ENCODE results near the gene TRIO. TPM values are rescaled to one million over a fixed set of nuclear protein-coding genes. Genes with fewer than 3 reads are reported as not detected.

The TRIO gene
- total and polyA plus RNA-seq, 2 donors = 35.8 to 233 TPM

GRCh38 chr5:14356305-14356704 lies 213.2 kb downstream of the TRIO start:
- Histone ChIP-seq H3K27ac (ENCODE audit: low read depth) (no peak overlapping the region), H3K4me1 (ENCODE audit: insufficient read depth) (no peaks in the 10 kb centered on the region), H3K36me3 (ENCODE audit: insufficient read depth) (peaks cover 5% of the 10 kb centered on the region), H3K4me3 (ENCODE audit: low read depth, low read length) (no peak overlapping the region)
- 89% methylated on average over 1 of the region's 1 CpG for WGBS
- DNase-seq (ENCODE audit: extremely low spot score) = no peak

- H3K36me3 ChIP-seq (ENCODE audit: insufficient read depth) = peaks cover 5% of the 10 kb centered on the region
- no peak overlapping the region for H3K4me3 ChIP-seq (ENCODE audit: low read depth, low read length)
- WGBS = 48% methylated on average over 9 of the region's 9 CpGs
Measured at GRCh38 chr5:14357441-14357840, 214.3 kb downstream of the TRIO start.

GRCh38 chr5:14357851-14358250 lies 214.7 kb downstream of the TRIO start:
- Histone ChIP-seq H3K36me3 (ENCODE audit: insufficient read depth) (peaks cover 5% of the 10 kb centered on the region), H3K4me1 (ENCODE audit: insufficient read depth) (no peaks in the 10 kb centered on the region), H3K4me3 (ENCODE audit: low read depth, low read length) (no peak overlapping the region), H3K27ac (ENCODE audit: low read depth) (no peak overlapping the region)
- no peak for DNase-seq (ENCODE audit: extremely low spot score)
- 67% methylated on average over 20 of the region's 20 CpGs for WGBS

More at GRCh38 chr5:14357441-14357840, 214.3 kb downstream of the TRIO start:
- H3K27ac ChIP-seq (ENCODE audit: low read depth) = no peak overlapping the region
- H3K4me1 ChIP-seq (ENCODE audit: insufficient read depth) = no peaks in the 10 kb centered on the region
- DNase-seq (ENCODE audit: extremely low spot score) = no peak

GRCh38 chr5:14358536-14358935 lies 215.4 kb downstream of the TRIO start:
- Histone ChIP-seq H3K36me3 (ENCODE audit: insufficient read depth) (peaks cover 5% of the 10 kb centered on the region), H3K4me3 (ENCODE audit: low read depth, low read length) (no peak overlapping the region), H3K27ac (ENCODE audit: low read depth) (no peak overlapping the region), H3K4me1 (ENCODE audit: insufficient read depth) (no peaks in the 10 kb centered on the region)
- WGBS = 80% methylated on average over 7 of the region's 7 CpGs
- no peak for DNase-seq (ENCODE audit: extremely low spot score)

- Histone ChIP-seq H3K4me1 (ENCODE audit: insufficient read depth) (no peaks in the 10 kb centered on the region), H3K36me3 (ENCODE audit: insufficient read depth) (peaks cover 5% of the 10 kb centered on the region), H3K4me3 (ENCODE audit: low read depth, low read length) (no peak overlapping the region), H3K27ac (ENCODE audit: low read depth) (no peak overlapping the region)
- DNase-seq (ENCODE audit: extremely low spot score) = no peak
- whole genome bisulfite sequencing = 89% methylated on average over 27 of the region's 27 CpGs
Measured at GRCh38 chr5:14359069-14360043, 216.2 kb downstream of the TRIO start.

- DNase-seq (ENCODE audit: extremely low spot score) = no peak
- Histone ChIP-seq H3K27ac (ENCODE audit: low read depth) (no peak overlapping the region), H3K36me3 (ENCODE audit: insufficient read depth) (peaks cover 5% of the 10 kb centered on the region), H3K4me1 (ENCODE audit: insufficient read depth) (no peaks in the 10 kb centered on the region), H3K4me3 (ENCODE audit: low read depth, low read length) (no peak overlapping the region)
- 73% methylated on average over 9 of the region's 9 CpGs for WGBS
Measured at GRCh38 chr5:14362491-14362890, 219.3 kb downstream of the TRIO start.

GRCh38 chr5:14364096-14364495 lies 221.0 kb downstream of the TRIO start:
- no peak overlapping the region for H3K4me3 ChIP-seq (ENCODE audit: low read depth, low read length)
- no peaks in the 10 kb centered on the region for H3K4me1 ChIP-seq (ENCODE audit: insufficient read depth)
- no peak for DNase-seq (ENCODE audit: extremely low spot score)
- H3K27ac ChIP-seq (ENCODE audit: low read depth) = no peak overlapping the region
- 93% methylated on average over 1 of the region's 1 CpG for WGBS
- peaks cover 5% of the 10 kb centered on the region for H3K36me3 ChIP-seq (ENCODE audit: insufficient read depth)

GRCh38 chr5:14364576-14365472 lies 221.7 kb downstream of the TRIO start:
- 81% methylated on average over 12 of the region's 12 CpGs for WGBS
- no peak overlapping the region for H3K4me3 ChIP-seq (ENCODE audit: low read depth, low read length)
- peaks cover 2% of the 10 kb centered on the region for H3K36me3 ChIP-seq (ENCODE audit: insufficient read depth)
- no peak overlapping the region for H3K27ac ChIP-seq (ENCODE audit: low read depth)
- H3K4me1 ChIP-seq (ENCODE audit: insufficient read depth) = no peaks in the 10 kb centered on the region
- no peak for DNase-seq (ENCODE audit: extremely low spot score)

GRCh38 chr5:14365831-14366430 lies 222.8 kb downstream of the TRIO start:
- Histone ChIP-seq H3K27ac (ENCODE audit: low read depth) (no peak overlapping the region), H3K36me3 (ENCODE audit: insufficient read depth) (no peaks in the 10 kb centered on the region), H3K4me1 (ENCODE audit: insufficient read depth) (no peaks in the 10 kb centered on the region), H3K4me3 (ENCODE audit: low read depth, low read length) (no peak overlapping the region)
- 73% methylated on average over 2 of the region's 2 CpGs for WGBS
- DNase-seq (ENCODE audit: extremely low spot score) = no peak

GRCh38 chr5:14366763-14367162 lies 223.6 kb downstream of the TRIO start:
- no peaks in the 10 kb centered on the region for H3K4me1 ChIP-seq (ENCODE audit: insufficient read depth)
- DNase-seq (ENCODE audit: extremely low spot score) = no peak
- H3K36me3 ChIP-seq (ENCODE audit: insufficient read depth) = no peaks in the 10 kb centered on the region
- WGBS = 87% methylated on average over 10 of the region's 10 CpGs
- no peak overlapping the region for H3K4me3 ChIP-seq (ENCODE audit: low read depth, low read length)
- no peak overlapping the region for H3K27ac ChIP-seq (ENCODE audit: low read depth)

GRCh38 chr5:14367364-14367763 lies 224.2 kb downstream of the TRIO start:
- H3K27ac ChIP-seq (ENCODE audit: low read depth) = no peak overlapping the region
- no peak for DNase-seq (ENCODE audit: extremely low spot score)
- no peak overlapping the region for H3K4me3 ChIP-seq (ENCODE audit: low read depth, low read length)
- 86% methylated on average over 3 of the region's 3 CpGs for WGBS
- no peaks in the 10 kb centered on the region for H3K36me3 ChIP-seq (ENCODE audit: insufficient read depth)
- no peaks in the 10 kb centered on the region for H3K4me1 ChIP-seq (ENCODE audit: insufficient read depth)

- Histone ChIP-seq H3K27ac (ENCODE audit: low read depth) (no peak overlapping the region), H3K4me1 (ENCODE audit: insufficient read depth) (no peaks in the 10 kb centered on the region), H3K36me3 (ENCODE audit: insufficient read depth) (no peaks in the 10 kb centered on the region), H3K4me3 (ENCODE audit: low read depth, low read length) (no peak overlapping the region)
- no peak for DNase-seq (ENCODE audit: extremely low spot score)
- WGBS = 91% methylated on average over 6 of the region's 6 CpGs
Measured at GRCh38 chr5:14369780-14370179, 226.6 kb downstream of the TRIO start.

GRCh38 chr5:14370386-14370785 lies 227.2 kb downstream of the TRIO start:
- H3K27ac ChIP-seq (ENCODE audit: low read depth) = no peak overlapping the region
- WGBS = 82% methylated on average over 5 of the region's 5 CpGs
- no peak for DNase-seq (ENCODE audit: extremely low spot score)
- H3K4me3 ChIP-seq (ENCODE audit: low read depth, low read length) = no peak overlapping the region
- peaks cover 3% of the 10 kb centered on the region for H3K36me3 ChIP-seq (ENCODE audit: insufficient read depth)
- no peaks in the 10 kb centered on the region for H3K4me1 ChIP-seq (ENCODE audit: insufficient read depth)

All from urinary bladder (tissue), 4 donors.